Erythroblast (primary cell): ENCODE measurements around the gene PIWIL4.

Source experiments
- DNase-seq, 2 experiments: peaks; one replicate each; lab custom pipeline; 2025; lab: John Stamatoyannopoulos, UW
- GATA1 ChIP-seq: IDR thresholded peaks from 2 replicates; pipeline ENCODE4 v1.6.1; 2011; ENCODE audit warnings: low read depth, mild to moderate bottlenecking, control low read depth, low read length, moderate library complexity
- POLR2A ChIP-seq: IDR thresholded peaks from 2 replicates; pipeline ENCODE4 v1.6.1; 2011; ENCODE audit warnings: mild to moderate bottlenecking, low read length

The PIWIL4 gene

GRCh38 chr11:94583866-94584500 is 16.8 kb downstream of the PIWIL4 start:
- no peak for DNase-seq
- TF ChIP-seq GATA1 (no peak), POLR2A (no peak)

- no peak for DNase-seq
- TF ChIP-seq GATA1: no peak
- TF ChIP-seq POLR2A: no peak
Observed at GRCh38 chr11:94584978-94585377, 17.8 kb downstream of the PIWIL4 start.

DNA sequence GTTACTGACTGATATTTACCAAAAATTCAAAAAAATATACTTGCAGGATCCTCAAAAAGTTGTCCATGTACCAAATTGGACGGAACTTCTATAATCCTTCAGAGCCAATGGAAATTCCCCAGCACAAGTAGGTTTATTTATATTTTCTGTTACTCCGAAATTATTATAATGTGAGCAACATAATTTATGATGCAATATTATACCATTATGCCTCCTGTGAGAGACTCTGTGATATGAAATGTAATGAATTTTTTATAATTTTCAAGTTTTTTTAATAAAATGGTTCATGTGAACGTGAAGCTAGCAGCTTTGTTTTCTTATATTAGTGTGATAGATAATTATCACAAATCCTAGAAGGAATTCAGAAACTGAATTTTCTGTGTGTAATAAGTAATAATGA is 18.2 kb downstream of the PIWIL4 start:
- TF ChIP-seq GATA1: no peak
- TF ChIP-seq POLR2A: no peak
- DNase-seq: no peak

DNA sequence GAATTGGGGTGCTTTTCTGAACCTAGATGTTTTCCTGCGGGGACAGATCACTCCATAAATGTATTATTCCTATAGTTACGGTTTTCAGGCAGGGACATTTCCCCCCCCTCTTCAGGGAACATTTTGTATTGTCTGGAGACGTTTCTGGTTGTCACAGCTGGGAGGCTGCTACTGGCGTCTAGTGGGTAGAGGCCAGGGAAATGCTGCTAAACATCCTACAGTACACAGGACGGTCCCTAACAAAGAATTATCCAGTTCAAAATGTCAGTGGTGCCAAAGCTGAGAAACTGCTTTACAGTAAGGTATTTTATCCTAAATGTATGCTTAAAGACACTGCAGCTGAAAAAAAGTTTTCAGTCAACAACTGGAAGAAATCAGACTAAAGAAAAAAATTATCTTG is 19.4 kb downstream of the PIWIL4 start:
- no peak for TF ChIP-seq GATA1
- no peak for TF ChIP-seq POLR2A
- DNase-seq: no peak

DNA sequence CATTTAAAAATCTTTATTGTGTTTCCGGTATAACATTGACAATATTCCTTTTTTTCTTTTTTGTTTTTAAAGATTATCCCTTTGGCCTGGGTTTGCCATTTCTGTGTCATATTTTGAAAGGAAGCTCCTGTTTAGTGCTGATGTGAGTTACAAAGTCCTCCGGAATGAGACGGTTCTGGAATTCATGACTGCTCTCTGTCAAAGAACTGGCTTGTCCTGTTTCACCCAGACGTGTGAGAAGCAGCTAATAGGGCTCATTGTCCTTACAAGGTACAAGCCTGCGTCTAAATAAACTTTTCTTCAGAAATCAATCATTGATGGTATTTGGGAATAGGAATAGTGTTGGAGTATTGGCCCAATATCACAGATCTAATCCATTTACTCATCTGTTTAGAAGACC is 19.8 kb downstream of the PIWIL4 start:
- no peak for TF ChIP-seq GATA1
- TF ChIP-seq POLR2A: no peak
- DNase-seq: no peak

- TF ChIP-seq GATA1: no peak
- no peak for TF ChIP-seq POLR2A
- DNase-seq: no peak
Observed at GRCh38 chr11:94588366-94588942, 21.3 kb downstream of the PIWIL4 start.

DNA sequence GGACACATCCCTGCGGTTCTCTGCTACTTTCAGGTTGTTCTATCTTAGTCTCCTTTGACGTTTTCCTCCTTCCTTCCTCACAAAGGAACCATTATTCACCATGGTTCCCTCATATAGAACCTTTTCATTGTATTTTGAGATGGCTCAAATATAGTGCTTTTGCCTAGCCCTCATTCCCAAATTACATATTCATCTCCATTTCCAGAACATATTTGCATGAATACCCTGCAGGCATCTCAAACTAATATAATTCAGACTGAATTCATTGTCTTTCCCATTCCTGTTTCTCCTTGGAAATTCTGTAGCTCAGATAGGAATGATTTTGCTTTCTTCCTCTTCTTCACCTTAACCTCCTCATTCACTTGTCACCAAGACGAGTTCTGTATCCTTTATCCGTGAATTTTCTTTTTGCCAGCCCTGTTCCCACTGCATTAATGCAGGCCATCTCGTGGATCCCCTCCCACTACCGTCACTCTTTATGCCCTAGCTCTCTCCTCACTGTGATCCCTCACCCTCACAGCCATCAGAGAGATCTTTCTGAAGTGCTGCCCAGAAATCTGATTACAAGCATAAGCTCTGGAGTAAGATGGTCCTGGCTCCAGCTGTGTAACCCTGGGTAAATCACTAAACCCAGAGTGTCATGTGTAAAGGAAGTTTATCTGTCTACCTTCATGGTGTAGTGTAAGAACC is 23.3 kb downstream of the PIWIL4 start:
- no peak for TF ChIP-seq GATA1
- no peak for TF ChIP-seq POLR2A
- DNase-seq: no peak

DNA sequence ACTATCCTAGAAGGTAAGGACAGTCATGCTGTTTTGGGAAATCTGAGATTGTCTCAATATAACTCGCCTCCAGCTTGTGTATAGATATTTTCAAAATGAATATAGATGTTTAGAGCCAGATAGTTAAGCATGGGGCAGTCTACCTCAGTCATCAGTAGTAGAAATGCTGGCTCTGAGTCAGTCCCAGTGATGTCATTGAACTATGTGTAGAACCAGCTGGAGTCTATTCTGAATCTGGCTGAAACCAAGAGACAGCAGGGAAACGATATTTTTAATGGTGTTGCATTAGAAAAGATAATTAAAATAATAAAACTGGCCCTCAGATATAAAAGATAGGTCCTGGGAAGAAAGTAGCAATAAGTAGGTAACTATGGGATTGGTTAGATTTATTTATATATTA is 25.9 kb downstream of the PIWIL4 start:
- DNase-seq: no peak
- TF ChIP-seq GATA1 (no peak), POLR2A (no peak)

GRCh38 chr11:94595076-94595475 is 27.9 kb downstream of the PIWIL4 start:
- TF ChIP-seq POLR2A (no peak), GATA1 (no peak)
- no peak for DNase-seq

DNA sequence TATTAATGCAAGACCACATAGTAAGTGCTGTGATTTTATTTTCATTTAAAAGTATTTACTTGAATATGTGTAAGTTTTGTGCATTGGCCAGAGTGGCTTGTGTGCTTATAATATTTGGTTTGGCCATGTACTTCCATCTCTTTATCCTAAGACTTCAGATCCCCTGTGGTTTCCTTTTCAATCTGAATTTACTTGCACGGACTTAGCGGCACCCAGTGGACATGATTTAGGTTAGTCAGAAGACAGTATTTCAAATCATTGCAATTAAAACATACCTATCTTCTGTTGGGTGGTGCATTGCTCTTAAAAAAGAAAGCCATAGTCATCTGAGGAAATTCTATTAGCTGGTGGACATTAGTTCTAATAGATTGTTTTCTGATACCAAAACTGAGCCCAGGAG is 30.7 kb downstream of the PIWIL4 start:
- TF ChIP-seq POLR2A: no peak
- TF ChIP-seq GATA1: no peak
- peak in 1 of 2 experiments; percentile 2 for DNase-seq

DNA sequence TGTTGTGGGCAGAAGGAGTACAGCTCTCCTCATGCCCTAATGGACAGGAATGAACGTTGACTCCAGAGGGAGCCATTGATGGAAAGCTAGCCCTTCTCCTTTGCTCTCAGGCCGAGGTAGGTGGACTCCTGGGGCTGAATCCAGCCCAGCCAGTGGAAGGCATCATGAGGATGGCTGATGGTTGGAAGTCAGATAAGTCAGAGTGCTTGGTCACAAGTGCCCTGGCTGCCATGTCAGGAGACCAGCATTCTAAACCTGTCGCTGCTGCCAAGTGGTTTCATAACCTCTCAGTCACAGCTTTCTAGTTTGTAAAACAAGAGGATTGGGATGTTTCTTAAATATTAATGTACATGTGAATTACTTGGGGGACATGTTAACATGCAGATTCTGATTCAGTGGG is 32.3 kb downstream of the PIWIL4 start:
- TF ChIP-seq GATA1 (no peak), POLR2A (no peak)
- no peak for DNase-seq

- TF ChIP-seq GATA1 (no peak), POLR2A (no peak)
- DNase-seq: peak; percentile 34 to 45
Observed at GRCh38 chr11:94602430-94603372, 35.5 kb downstream of the PIWIL4 start.

DNA sequence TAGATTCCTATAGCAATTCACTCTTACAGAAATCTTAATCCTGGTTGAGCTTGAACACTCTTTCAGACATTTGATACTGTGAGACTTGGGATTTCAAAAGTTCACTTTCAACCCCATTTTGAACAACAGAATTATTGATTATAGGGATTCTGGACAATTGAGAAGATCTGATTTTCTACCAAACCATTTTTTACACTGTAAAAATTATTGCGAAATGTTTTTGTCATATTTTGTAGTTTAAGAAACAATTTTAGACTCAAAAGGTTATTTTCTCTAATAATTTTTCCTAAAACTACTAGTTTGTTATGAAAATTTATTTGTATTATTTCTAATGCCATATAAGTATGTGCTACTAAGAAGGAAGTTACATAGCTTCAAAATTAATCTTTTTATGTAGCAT is 36.4 kb downstream of the PIWIL4 start:
- no peak for DNase-seq
- TF ChIP-seq POLR2A: no peak
- no peak for TF ChIP-seq GATA1

DNA sequence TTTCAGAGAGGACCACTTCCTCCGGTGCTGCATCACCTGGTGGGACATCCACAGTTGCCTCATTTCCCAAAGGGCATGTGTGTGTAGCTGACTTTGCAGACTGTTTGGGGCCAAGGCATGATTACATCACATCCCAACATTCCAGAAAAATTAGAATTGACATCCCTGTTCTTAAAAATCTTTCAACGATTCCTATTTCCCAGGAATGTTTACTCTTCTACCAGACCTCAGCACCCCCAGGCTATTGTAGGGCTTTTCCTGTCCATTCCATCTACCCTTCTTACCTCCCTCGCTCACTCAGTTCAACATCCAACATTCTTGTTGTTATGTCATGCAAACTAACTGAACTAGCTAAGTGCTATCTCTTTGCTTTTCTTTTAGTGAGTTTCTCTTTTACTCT is 37.3 kb downstream of the PIWIL4 start:
- no peak for TF ChIP-seq GATA1
- TF ChIP-seq POLR2A: no peak
- no peak for DNase-seq

DNA sequence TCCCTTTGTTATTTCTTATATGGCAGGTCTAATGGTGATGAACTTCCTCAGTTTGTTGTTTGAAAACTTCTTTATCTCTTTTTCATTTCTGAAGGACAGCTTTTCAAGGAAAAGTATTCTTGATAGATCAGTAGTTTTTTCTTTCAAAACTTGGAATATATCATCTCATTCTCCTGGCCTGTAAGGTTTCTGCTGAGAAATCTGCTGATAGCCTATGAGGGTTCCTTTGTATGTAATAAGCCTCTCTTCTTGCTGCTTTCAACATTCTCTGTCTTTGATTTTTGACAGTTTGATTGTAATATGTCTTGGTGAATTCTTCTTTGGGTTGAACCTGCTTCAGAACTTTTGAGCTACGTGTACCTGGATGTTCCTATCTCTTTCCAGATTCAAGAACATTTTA is 46.0 kb downstream of the PIWIL4 start:
- no peak for DNase-seq
- TF ChIP-seq POLR2A (no peak), GATA1 (no peak)
